BLaER1 (cell line): ENCODE results near the gene KRT33B.
A peak's percentile ranks its signal among the peaks of the same experiment; 100 is the strongest.

Experiments
- H3K27ac ChIP-seq: shearing (Covaris generic); formaldehyde crosslinking; 2 replicates; pipeline ENCODE4 v1.8.1; 2022
- H3K27me3 ChIP-seq: shearing (Covaris generic); formaldehyde crosslinking; 2 replicates; pipeline ENCODE4 v1.8.1; 2022
- H3K36me3 ChIP-seq: shearing (Covaris generic); formaldehyde crosslinking; 2 replicates; pipeline ENCODE4 v1.8.1; 2022
- H3K4me1 ChIP-seq: shearing (Covaris generic); formaldehyde crosslinking; 2 replicates; pipeline ENCODE4 v1.8.1; 2022
- H3K4me2 ChIP-seq: shearing (Covaris generic); formaldehyde crosslinking; 2 replicates; pipeline ENCODE4 v1.8.1; 2022
- H3K4me3 ChIP-seq: shearing (Covaris generic); formaldehyde crosslinking; 2 replicates; pipeline ENCODE4 v1.8.1; 2022
- H3K9ac ChIP-seq: shearing (Covaris generic); formaldehyde crosslinking; 2 replicates; pipeline ENCODE4 v1.8.1; 2022
- H3K9me3 ChIP-seq: shearing (Covaris generic); formaldehyde crosslinking; 2 replicates; pipeline ENCODE4 v1.8.1; 2022
- H4K20me1 ChIP-seq: shearing (Covaris generic); formaldehyde crosslinking; 2 replicates; pipeline ENCODE4 v1.8.1; 2022
- Cebpa-rat ChIP-seq: shearing (Covaris generic); IDR thresholded peaks from 2 replicates; pipeline ENCODE4 v1.8.1; 2022

The KRT33B gene

DNA sequence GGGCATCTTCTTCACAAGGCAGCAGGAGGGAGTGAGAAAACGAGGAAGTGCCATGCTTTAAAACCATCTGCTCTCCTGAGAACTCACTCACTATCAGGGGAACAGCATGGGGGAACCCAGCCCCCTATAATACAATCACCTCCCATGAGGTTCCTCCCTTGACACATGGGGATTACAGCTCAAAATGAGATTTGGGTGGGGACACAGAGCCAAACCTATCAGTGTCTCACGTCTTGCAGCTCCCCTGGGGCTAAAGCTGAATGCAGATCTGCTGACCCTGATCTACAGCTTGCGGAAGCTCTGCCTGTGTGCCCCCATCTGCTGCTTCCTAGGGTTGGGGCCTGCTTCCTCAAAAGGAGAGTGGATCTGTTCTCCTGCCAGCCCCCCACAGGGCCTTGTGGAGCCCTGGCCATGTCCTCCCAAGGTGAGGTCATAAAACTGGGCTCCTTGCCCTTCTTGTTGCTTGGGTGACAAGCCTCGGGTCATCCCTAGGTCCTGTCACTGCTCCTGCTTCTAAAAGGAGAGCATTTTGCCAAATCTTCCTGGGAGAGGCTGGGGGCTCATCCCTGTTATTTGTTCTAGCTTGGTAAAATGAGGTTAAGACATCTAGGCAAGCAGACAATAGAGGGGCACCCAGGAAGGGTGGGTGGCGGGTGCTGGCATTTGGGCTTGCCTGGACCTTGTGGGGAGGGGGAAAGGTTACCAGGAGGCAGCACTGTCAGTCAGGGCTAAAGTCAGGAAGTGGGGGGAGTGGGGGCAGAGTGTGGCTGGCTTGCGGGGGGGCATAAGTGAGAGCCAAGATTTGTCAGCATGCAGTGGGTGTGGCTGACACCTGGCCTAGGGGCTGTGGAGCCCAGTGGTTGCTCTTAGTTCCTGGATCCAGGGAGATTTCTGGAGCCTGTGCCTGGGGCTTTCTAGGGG, 35.0 kb downstream of the KRT33B start:
- Histone ChIP-seq H3K27me3 (no peaks in the 10 kb centered on the region), H3K27ac (peak overlapping the region; percentile 60)
- no peak for TF ChIP-seq Cebpa-rat

DNA sequence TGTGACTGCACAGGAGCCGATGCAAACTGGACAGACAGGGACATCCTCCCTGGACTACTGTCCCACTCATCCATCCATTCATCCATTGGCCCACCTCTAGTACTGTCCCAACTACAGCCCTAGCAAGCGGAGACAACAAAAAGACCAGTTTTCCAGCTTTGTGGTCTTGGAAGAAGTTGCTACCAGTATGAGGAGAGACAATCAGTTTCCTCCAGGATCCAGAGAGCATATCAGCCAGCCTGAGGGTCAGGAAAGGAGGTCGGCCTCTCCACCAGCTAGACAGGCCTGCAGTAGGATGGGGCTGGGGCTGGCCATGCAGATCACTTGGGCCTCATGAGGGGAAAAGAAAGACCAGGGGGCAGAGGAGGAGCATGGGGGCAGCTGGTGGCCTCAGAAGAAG, 35.8 kb downstream of the KRT33B start:
- peaks cover 15% of the 10 kb centered on the region for H3K4me1 ChIP-seq
- peak overlapping the region; percentile 60; the same call in 1 of the 2 replicates for H3K27ac ChIP-seq
- no peaks in the 10 kb centered on the region for H4K20me1 ChIP-seq
- H3K9ac ChIP-seq: no peak overlapping the region
- no peaks in the 10 kb centered on the region for H3K36me3 ChIP-seq
- peak overlapping the region; percentile 40 for H3K4me2 ChIP-seq
- no peaks in the 10 kb centered on the region for H3K27me3 ChIP-seq
- no peak overlapping the region for H3K4me3 ChIP-seq
- no peaks in the 10 kb centered on the region for H3K9me3 ChIP-seq
- no peak for TF ChIP-seq Cebpa-rat

More for the DNA sequence above, 35.0 kb downstream of the KRT33B start:
- H4K20me1 ChIP-seq: no peaks in the 10 kb centered on the region
- peak overlapping the region; percentile 40 for H3K4me2 ChIP-seq
- no peak overlapping the region for H3K9ac ChIP-seq
- H3K9me3 ChIP-seq: no peaks in the 10 kb centered on the region
- H3K36me3 ChIP-seq: no peaks in the 10 kb centered on the region
- peaks cover 22% of the 10 kb centered on the region for H3K4me1 ChIP-seq
- H3K4me3 ChIP-seq: no peak overlapping the region

DNA sequence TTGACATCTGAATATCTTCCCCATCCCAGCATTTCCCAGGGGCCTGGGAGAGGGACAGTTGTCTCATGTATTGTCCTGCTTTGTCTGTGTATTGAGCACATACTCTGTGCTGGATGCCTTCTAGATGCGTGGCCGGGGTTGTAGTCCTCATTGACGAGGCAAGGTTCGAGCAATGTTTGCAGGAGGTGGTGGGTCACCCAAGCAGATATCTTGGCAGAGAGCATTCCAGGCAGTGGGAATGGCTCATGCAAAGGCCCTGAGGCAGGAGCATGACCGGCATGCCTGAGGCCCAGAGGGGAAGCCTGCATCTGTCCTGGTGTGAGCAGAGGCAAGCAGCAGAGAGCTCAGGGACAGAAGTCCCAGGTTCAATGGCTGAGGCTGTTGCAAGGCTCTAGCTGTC, 36.5 kb downstream of the KRT33B start:
- TF ChIP-seq Cebpa-rat: no peak
- Histone ChIP-seq H3K9ac (no peak overlapping the region), H3K4me2 (no peak overlapping the region), H4K20me1 (no peaks in the 10 kb centered on the region), H3K9me3 (no peaks in the 10 kb centered on the region), H3K27me3 (no peaks in the 10 kb centered on the region), H3K27ac (no peak overlapping the region), H3K36me3 (no peaks in the 10 kb centered on the region), H3K4me3 (no peak overlapping the region), H3K4me1 (peaks cover 14% of the 10 kb centered on the region)

DNA sequence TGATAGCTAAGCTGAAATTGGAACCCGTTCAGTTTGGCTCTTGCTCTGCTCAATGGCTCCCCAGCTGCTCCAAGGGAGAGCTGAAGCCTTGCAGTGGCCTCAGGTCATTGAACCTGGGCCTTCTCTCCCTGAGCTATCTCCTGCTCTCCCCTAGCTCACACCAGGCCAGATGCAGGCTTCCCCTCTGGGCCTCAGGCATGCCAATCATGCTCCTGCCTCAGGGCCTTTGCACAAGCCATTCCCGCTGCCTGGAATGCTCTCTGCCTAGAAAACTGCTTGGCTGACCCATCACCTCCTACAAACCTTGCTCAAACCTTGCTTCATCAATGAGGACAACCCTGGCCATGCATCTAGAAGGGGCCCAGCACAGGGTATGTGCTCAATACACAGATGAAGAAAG, 37.4 kb downstream of the KRT33B start:
- Histone ChIP-seq H3K36me3 (no peaks in the 10 kb centered on the region), H3K4me2 (no peak overlapping the region), H3K4me3 (no peak overlapping the region), H4K20me1 (no peaks in the 10 kb centered on the region), H3K9ac (no peak overlapping the region), H3K27ac (no peak overlapping the region), H3K4me1 (peaks cover 14% of the 10 kb centered on the region), H3K27me3 (no peaks in the 10 kb centered on the region), H3K9me3 (no peaks in the 10 kb centered on the region)
- no peak for TF ChIP-seq Cebpa-rat

DNA sequence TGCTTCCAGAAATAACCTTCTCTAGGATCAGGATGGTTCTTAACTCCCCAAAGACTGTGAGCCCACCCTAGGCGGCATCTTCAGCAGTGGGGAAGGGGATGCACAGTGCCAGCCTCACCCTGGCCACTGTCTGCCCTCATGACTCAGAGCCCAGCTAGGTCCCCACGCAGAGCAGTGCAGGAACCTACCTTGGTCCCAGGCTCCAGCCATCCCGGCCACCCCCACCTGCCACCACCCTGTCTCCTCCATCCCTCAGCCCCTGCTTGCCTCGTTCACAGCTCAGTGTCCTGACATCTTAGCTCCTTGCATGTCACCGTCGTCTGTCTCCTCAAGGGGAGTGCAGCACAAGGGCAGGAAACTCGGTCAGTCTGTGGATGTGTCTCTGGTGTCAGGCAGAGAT, 38.0 kb downstream of the KRT33B start:
- no peak overlapping the region for H3K4me2 ChIP-seq
- H3K27me3 ChIP-seq: no peaks in the 10 kb centered on the region
- no peaks in the 10 kb centered on the region for H3K9me3 ChIP-seq
- H4K20me1 ChIP-seq: no peaks in the 10 kb centered on the region
- H3K9ac ChIP-seq: no peak overlapping the region
- no peak for TF ChIP-seq Cebpa-rat
- H3K4me3 ChIP-seq: no peak overlapping the region
- H3K27ac ChIP-seq: no peak overlapping the region
- H3K36me3 ChIP-seq: no peaks in the 10 kb centered on the region
- peaks cover 21% of the 10 kb centered on the region for H3K4me1 ChIP-seq

DNA sequence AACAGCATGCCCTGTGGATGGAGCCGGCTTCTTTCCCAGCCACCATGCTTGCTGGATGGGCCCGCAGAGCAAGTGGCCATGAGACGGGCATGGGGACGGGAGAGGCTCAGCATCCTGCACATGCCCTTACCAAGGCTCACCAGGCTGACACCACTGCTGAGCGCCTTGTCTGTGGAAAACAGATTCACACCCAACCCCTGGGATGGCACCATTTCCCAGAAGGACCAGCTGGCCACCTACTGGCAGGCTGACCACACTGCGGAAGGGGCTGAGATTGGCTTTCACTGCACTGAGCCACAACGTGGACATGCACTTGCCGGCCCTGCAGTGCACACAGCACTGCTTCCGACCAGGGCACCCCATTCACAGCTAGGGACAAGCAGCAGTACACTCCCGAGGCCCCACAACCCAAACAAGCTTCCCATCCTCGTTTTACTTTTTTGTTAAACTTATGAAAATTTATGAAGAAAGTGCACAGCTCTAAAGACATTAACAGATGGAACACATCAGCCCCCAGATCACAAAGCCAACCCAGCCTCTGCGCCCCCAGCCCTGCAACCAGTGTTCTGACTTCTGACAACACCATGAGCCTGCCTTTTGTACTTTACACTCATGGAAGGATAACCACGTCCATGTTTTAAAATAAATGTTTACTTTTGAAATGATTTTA, 40.2 kb downstream of the KRT33B start:
- Histone ChIP-seq H3K27me3 (no peaks in the 10 kb centered on the region), H3K27ac (no peak overlapping the region), H3K4me1 (peaks cover 20% of the 10 kb centered on the region), H3K9ac (no peak overlapping the region), H3K9me3 (no peaks in the 10 kb centered on the region), H3K4me3 (no peak overlapping the region), H3K36me3 (no peaks in the 10 kb centered on the region), H4K20me1 (no peaks in the 10 kb centered on the region), H3K4me2 (no peak overlapping the region)
- TF ChIP-seq Cebpa-rat: no peak

DNA sequence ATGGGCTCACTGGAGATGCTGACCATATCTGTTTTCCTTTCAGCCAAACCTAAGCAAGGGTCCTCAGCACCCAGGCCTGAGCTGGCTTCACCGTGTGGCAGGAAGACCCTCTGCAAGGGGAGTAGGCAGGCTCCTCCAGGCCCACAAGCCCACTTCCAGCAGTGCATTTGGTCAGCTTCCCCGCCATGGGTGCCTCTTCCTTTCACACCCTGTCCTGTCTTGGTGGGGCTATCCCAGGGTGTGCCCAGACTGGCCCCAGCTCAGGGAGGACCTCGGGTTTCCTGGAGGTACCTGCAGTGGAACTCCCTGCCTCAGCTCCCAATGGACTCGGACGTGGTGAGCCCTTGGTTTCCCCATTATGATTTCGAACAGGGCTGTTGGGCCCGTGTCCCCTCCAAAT, 41.4 kb downstream of the KRT33B start:
- no peaks in the 10 kb centered on the region for H3K9me3 ChIP-seq
- no peaks in the 10 kb centered on the region for H3K27me3 ChIP-seq
- H4K20me1 ChIP-seq: no peaks in the 10 kb centered on the region
- no peak overlapping the region for H3K4me2 ChIP-seq
- H3K4me1 ChIP-seq: peaks cover 12% of the 10 kb centered on the region
- no peaks in the 10 kb centered on the region for H3K36me3 ChIP-seq
- no peak overlapping the region for H3K4me3 ChIP-seq
- no peak for TF ChIP-seq Cebpa-rat
- H3K9ac ChIP-seq: no peak overlapping the region
- no peak overlapping the region; the same call in 1 of the 2 replicates for H3K27ac ChIP-seq

DNA sequence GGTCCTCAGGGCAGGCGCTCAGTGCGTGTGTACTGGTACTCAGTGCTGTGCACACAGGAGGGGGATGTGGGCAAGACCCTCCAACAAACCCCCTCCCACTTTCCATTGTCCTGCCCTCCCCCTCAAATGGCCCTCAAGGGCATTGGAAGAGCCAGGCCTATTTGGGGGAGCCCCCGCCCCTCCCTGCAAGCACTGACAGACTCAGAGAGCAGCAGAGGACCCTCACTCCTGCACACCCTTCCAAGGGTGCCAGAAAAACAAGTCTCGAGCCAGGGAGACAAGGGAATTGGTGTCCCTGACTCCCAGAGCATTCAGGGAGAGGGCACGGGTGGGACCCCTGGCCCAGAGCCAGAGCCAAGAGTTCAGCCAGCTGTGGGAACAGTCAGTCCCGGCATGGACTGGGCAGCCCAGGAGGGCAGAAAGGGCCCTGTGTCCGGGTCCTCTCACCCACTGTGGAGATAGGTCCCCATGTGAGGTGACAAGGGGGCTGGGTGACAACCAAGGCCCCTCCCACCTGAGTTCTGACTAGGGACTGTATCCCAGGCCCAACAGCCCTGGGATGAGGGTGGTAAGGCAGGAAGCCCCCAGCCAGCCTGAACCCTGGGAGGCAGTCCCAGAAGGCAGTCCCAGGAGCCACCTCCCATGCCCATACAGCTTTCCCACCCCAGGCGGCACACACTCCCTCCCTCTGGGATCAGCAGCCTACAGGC, 42.0 kb downstream of the KRT33B start:
- peak overlapping the region; percentile 15; the same call in 1 of the 2 replicates for H3K4me2 ChIP-seq
- H3K4me1 ChIP-seq: peaks cover 12% of the 10 kb centered on the region
- no peak overlapping the region; the same call in 1 of the 2 replicates for H3K27ac ChIP-seq
- H3K9ac ChIP-seq: no peak overlapping the region
- H4K20me1 ChIP-seq: no peaks in the 10 kb centered on the region
- no peaks in the 10 kb centered on the region for H3K9me3 ChIP-seq
- no peaks in the 10 kb centered on the region for H3K27me3 ChIP-seq
- H3K4me3 ChIP-seq: no peak overlapping the region
- no peaks in the 10 kb centered on the region for H3K36me3 ChIP-seq
- TF ChIP-seq Cebpa-rat: no peak

DNA sequence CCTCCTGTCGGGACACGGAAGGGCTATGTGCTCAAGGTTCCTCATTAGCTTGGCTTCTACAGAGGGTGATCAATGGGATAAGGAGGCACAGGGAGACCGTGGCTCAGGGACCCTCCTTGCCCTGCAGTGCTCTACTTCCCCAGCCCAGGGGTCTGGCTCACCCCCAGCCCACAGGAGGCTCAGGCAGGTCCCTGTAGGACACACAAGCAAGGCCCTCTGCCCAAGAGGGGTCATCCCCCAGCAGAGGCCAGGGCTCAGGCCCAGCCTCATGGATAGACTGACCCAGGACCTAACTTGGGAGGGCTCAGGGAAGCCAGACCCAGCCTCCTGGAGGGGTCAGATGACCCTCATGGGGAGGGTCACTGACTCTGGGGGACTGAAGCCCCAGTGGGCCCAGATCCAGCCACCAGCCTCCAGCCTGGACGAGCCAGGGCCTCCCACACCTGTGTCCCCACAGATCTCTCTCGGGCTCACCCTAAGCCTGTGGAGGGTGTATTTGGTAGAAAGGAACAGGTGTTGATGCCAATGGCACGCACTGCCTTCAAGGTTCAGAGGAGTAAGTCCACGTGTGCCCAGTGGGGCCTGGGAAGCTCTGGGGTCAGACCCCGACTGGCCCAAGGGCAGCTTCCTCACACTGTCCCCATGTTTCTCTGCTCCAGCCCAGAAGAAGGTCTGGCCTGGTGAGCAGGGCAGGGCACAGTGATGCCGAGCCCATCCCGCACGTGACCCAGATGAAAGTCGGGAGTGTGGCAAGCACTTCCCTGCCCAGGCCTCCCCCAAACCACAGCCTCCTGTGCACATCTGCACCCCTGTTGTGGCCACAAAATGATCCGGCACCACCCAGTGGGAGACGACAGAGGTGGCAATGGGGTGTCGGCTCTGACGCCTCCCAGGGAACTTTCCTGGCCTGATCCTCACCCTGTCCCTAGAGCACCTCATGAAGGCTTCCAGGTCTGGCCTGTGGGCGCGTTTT, 43.2 kb downstream of the KRT33B start:
- Histone ChIP-seq H3K9me3 (no peaks in the 10 kb centered on the region), H3K4me3 (no peak overlapping the region), H3K36me3 (no peaks in the 10 kb centered on the region), H3K4me1 (peaks cover 12% of the 10 kb centered on the region), H3K9ac (no peak overlapping the region), H3K4me2 (peak overlapping the region; percentile 15; the same call in 1 of the 2 replicates), H4K20me1 (no peaks in the 10 kb centered on the region), H3K27ac (0 out of 2 replicates have a peak overlapping the region, but pooled peaks have one; percentile 8), H3K27me3 (no peaks in the 10 kb centered on the region)
- TF ChIP-seq Cebpa-rat: no peak
